Keratinocyte (primary cell): ENCODE results near the gene RAD18. TPM values are rescaled to one million over a fixed set of nuclear protein-coding genes. Genes with fewer than 3 reads are reported as not detected.
A peak's percentile ranks its signal among the peaks of the same experiment; 100 is the strongest.

Source experiments
- DNase-seq: peaks from one replicate; pipeline ENCODE4 v3.0.0-alpha.2; 2011; ENCODE audit warnings: low read depth, missing footprints, low spot score
- FAIRE-seq: peaks from 2 replicates; lab custom pipeline; 2011; peaks lifted over from hg19 to GRCh38; lab: Jason Lieb, UNC
- H2AFZ ChIP-seq: 2 replicates; pipeline ENCODE4 v1.6.0; 2012; ENCODE audit warnings: low read length, control low read depth, inconsistent platforms; ENCODE audit not compliant: control insufficient read depth
- H3K27ac ChIP-seq: 2 replicates; pipeline ENCODE4 v1.5.1; 2011; ENCODE audit warnings: low read length; ENCODE audit not compliant: control insufficient read depth, insufficient read depth
- H3K27me3 ChIP-seq: 3 replicates; pipeline ENCODE4 v1.6.0; 2011; ENCODE audit warnings: low read length; ENCODE audit not compliant: control insufficient read depth, insufficient read depth; ENCODE audit errors: extremely low read depth
- H3K36me3 ChIP-seq, 2 experiments: 2 replicates in 1 of 2; 3 replicates in 1 of 2; pipeline ENCODE4 v1.5.1; 2011; ENCODE audit warnings: low read length in 2 of 2, mild to moderate bottlenecking in 1 of 2; ENCODE audit not compliant: control insufficient read depth in 2 of 2, insufficient read depth in 2 of 2; ENCODE audit errors: extremely low read depth in 1 of 2
- H3K4me1 ChIP-seq: 3 replicates; pipeline ENCODE4 v1.5.1; 2011; ENCODE audit warnings: low read length; ENCODE audit not compliant: control insufficient read depth, insufficient read depth; ENCODE audit errors: extremely low read depth
- H3K4me2 ChIP-seq: 3 replicates; pipeline ENCODE4 v1.6.0; 2011; ENCODE audit warnings: low read depth, low read length; ENCODE audit not compliant: control insufficient read depth, insufficient read depth; ENCODE audit errors: extremely low read depth
- H3K4me3 ChIP-seq, 3 experiments: fragments of 200-600 bp in 1 of 3; sonication (generic) in 1 of 3; 2 replicates in 2 of 3; 3 replicates in 1 of 3; pipeline ENCODE4 v1.5.1; 2011 to 2016; ENCODE audit warnings: low read length in 3 of 3, mild to moderate bottlenecking in 3 of 3, control low read depth in 2 of 3, inconsistent platforms in 1 of 3, low read depth in 1 of 3, mixed read lengths in 1 of 3, mixed run types in 1 of 3, moderate library complexity in 1 of 3; ENCODE audit not compliant: control insufficient read depth in 2 of 3, insufficient read depth in 2 of 3; ENCODE audit errors: extremely low read depth in 1 of 3
- H3K79me2 ChIP-seq: 2 replicates; pipeline ENCODE4 v1.6.0; 2012; ENCODE audit warnings: low read length; ENCODE audit not compliant: control insufficient read depth, insufficient read depth
- H3K9ac ChIP-seq: 3 replicates; pipeline ENCODE4 v1.6.0; 2011; ENCODE audit warnings: low read length; ENCODE audit not compliant: control insufficient read depth, insufficient read depth; ENCODE audit errors: extremely low read depth
- H3K9me1 ChIP-seq: 3 replicates; pipeline ENCODE4 v1.6.0; 2011; ENCODE audit warnings: low read length; ENCODE audit not compliant: control insufficient read depth, insufficient read depth; ENCODE audit errors: extremely low read depth
- H3K9me3 ChIP-seq: 2 replicates; pipeline ENCODE4 v1.5.1; 2012; ENCODE audit warnings: low read depth, low read length; ENCODE audit not compliant: control insufficient read depth
- H4K20me1 ChIP-seq: 3 replicates; pipeline ENCODE4 v1.6.0; 2011; ENCODE audit warnings: low read length; ENCODE audit not compliant: control insufficient read depth, insufficient read depth; ENCODE audit errors: extremely low read depth
- EZH2 ChIP-seq: IDR thresholded peaks from one replicate; pipeline ENCODE4 v1.6.1; 2012; ENCODE audit warnings: inconsistent platforms, mild to moderate bottlenecking, low read length, moderate library complexity
- dilution Hi-C: fragments of 300-500 bp; cut with MboI; formaldehyde crosslinking; loops from one replicate; pipeline ENCODE4 v1.7.0; 2020; ENCODE audit warnings: low sequenced_read_pairs; ENCODE audit not compliant: extremely low pct_ligation_motif_present
- polyA plus RNA-seq, 5 experiments: library from polyadenylated mRNA; depleted of rRNA in 3 of 5; stranded (reverse) in 3 of 5; stranded (forward) in 1 of 5; unstranded in 1 of 5; fragments of >200 nt; gene quantifications; 1 replicate in 1 of 5; 2 replicates in 3 of 5; 3 replicates in 1 of 5; pipeline versions ENCODE4 v1.2.1 to v1.2.3, GENCODE V29; 2011 to 2012; ENCODE audit warnings: missing spikeins in 2 of 5, low read depth in 1 of 5, low replicate concordance in 1 of 5
- TF ChIP-seq, protein P1 (sequence below), 3 experiments: IDR thresholded peaks in 1 of 3; conservative IDR thresholded peaks in 1 of 3; optimal IDR thresholded peaks in 1 of 3; 2 replicates in 2 of 3; 3 replicates in 1 of 3; pipeline versions ENCODE3 to v1.5.1; 2011; ENCODE audit warnings: low read length in 3 of 3, mild to moderate bottlenecking in 3 of 3, moderate library complexity in 2 of 3, control low read depth in 1 of 3, inconsistent platforms in 1 of 3; ENCODE audit not compliant: insufficient read depth in 2 of 3; ENCODE audit errors: extremely low read depth in 1 of 3

RAD18 gene
- polyA plus RNA-seq, 1 donor (not counting 4 experiments of a cell fraction or from before 2014, with no cell fraction given), result 16.0 TPM

DNA sequence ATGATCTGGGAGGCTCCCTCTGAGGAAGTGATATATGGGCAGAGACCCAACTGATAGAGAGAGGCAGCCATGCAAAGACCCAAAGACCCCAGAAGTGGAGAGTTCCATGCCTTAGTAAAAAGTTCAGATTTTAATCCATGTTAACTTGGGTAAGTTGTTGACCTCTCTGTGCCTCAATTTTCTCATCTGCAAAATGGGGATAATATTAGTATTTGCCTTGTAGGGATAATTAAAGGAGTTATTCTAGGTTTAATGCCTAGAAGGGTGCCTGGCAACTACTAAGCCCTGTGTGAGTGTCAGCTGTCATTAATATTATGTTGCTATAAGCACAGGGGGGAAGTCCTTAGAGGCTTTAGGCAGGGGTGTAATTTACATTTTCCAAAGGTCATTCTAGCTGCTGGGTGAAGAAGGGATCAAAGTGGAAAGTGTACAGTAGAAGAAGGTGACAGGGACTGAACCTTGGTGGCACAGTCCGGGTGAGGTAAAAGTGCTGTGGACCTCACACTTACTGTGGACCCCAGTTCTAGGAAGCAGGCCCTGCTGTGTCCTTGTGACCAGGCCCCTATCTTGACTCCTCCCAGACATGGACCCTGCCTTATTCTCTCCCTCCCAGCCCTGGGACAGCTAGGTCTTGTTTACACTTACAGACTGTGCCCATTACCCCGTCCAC is 3.0 kb upstream of the RAD18 start:
- H3K4me1 ChIP-seq, result peaks cover 35% of the 10 kb centered on the region
- DNase-seq, result no peak
- no peak overlapping the region for H3K9ac ChIP-seq
- FAIRE-seq, result no peak
- no peak for TF ChIP-seq EZH2
- TF ChIP-seq, protein P1, sequence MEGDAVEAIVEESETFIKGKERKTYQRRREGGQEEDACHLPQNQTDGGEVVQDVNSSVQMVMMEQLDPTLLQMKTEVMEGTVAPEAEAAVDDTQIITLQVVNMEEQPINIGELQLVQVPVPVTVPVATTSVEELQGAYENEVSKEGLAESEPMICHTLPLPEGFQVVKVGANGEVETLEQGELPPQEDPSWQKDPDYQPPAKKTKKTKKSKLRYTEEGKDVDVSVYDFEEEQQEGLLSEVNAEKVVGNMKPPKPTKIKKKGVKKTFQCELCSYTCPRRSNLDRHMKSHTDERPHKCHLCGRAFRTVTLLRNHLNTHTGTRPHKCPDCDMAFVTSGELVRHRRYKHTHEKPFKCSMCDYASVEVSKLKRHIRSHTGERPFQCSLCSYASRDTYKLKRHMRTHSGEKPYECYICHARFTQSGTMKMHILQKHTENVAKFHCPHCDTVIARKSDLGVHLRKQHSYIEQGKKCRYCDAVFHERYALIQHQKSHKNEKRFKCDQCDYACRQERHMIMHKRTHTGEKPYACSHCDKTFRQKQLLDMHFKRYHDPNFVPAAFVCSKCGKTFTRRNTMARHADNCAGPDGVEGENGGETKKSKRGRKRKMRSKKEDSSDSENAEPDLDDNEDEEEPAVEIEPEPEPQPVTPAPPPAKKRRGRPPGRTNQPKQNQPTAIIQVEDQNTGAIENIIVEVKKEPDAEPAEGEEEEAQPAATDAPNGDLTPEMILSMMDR (optimal IDR thresholded peaks at IDR 0.05 in 1 of 3, IDR thresholded peaks at IDR 0.05 in 1 of 3, conservative IDR thresholded peaks at IDR 0.05 in 1 of 3; ENCODE audit: extremely low read depth in 1 of 3, insufficient read depth in 2 of 3, low read length in 3 of 3), result no peak
- no peaks in the 10 kb centered on the region for H3K9me1 ChIP-seq
- H3K36me3 ChIP-seq, result no peaks in the 10 kb centered on the region
- no peak overlapping the region for H3K4me2 ChIP-seq
- no peak overlapping the region for H3K27ac ChIP-seq
- no peaks in the 10 kb centered on the region for H4K20me1 ChIP-seq
- H3K9me3 ChIP-seq, result no peaks in the 10 kb centered on the region
- H2AFZ ChIP-seq, result no peak overlapping the region
- H3K79me2 ChIP-seq, result peaks cover 19% of the 10 kb centered on the region
- dilution Hi-C loops, result no loop called here
- H3K27me3 ChIP-seq, result no peaks in the 10 kb centered on the region
- H3K4me3 ChIP-seq, result no peak overlapping the region

DNA sequence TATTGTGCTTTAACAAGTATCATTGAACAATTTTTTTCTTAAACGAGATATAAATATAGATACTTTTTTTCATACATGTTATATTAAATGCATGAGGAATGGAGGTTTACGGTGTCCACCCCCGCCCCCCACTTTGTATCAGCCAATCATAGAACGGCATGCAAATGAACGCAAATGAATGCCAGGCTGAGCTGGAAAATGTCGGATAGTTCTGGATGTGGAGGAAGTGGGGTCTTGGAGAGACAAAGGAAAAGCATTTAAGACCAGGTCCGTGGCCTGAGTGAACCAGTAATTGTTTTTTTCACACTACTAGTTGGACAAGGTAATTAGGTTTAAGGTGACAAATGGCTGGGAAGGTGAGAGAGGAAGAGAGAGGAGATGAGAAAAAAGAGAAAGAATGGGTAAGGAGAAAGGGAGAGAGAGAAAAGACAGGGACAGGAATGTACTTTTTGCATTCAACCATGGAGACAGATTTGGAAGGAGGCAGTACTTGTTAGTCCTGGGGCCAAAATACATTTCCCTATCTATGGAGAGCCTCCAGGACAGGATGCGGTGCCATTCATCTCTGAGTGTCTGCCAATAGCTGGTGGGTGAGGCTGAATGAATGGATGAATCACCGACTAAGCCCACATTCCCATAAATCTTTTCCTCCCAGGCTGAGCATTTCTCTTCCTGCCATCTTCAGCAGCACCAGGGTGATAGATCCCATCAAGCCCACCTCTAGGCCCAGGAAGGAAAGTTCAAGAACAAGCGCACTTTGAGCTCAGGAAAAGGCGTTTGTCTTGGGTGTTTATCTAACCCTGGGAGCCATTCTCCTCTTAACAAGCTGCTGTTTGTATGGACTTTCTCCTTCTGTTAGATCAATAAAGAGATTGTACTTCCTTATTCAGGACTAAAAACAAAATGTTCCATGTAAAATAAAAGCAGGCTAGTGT is 1.4 kb upstream of the RAD18 start:
- Histone ChIP-seq H3K9me3 (no peaks in the 10 kb centered on the region), H3K4me3 (peak overlapping the region in 2 of 3 experiments; percentile 12 to 35), H3K4me2 (peak overlapping the region; percentile 95), H3K79me2 (peaks cover 34% of the 10 kb centered on the region), H3K36me3 (peaks cover 0 to 2% of the 10 kb centered on the region in 2 experiments), H3K27me3 (no peaks in the 10 kb centered on the region), H3K4me1 (peaks cover 35% of the 10 kb centered on the region), H3K27ac (peak overlapping the region; percentile 81), H3K9me1 (no peaks in the 10 kb centered on the region), H2AFZ (peak overlapping the region; percentile 79), H4K20me1 (no peaks in the 10 kb centered on the region), H3K9ac (peak overlapping the region; percentile 31)
- TF ChIP-seq, protein P1 (optimal IDR thresholded peaks at IDR 0.05 in 1 of 3, IDR thresholded peaks at IDR 0.05 in 1 of 3, conservative IDR thresholded peaks at IDR 0.05 in 1 of 3; ENCODE audit: extremely low read depth in 1 of 3, insufficient read depth in 2 of 3, low read length in 3 of 3), result no peak
- FAIRE-seq (peak; percentile 88), DNase-seq (peak; percentile 66)
- dilution Hi-C loops, result no loop called here
